ENCODE data around the gene IPO8.

The IPO8 gene

DNA sequence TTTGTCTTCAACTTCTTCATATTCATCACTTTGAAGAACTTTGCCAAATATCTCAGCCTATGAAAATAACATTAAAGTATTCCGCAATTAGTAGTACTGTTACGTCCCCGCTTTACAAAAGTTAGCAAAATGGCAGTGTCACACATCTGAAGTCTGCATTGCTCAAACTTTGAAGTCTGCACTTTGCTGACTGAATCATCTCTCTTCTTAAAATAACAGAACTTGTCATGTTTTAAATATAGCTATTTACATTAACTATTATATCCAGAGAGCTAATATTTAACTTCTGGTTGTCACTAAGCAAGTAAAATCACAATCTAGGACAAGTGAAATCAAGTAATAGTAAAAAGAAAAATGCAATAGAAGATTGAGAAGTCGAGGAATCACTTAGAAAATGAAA, 34.5 kb downstream of the IPO8 start:
- no peak for TF ChIP-seq CTCF (IDR thresholded peaks at IDR 0.05; ENCODE audit: extremely low read depth, insufficient read depth, missing control alignments)
- in situ Hi-C loops (cut with MboI; ENCODE audit: low pct_unique_long_range_greater_than_20kb, low sequenced_read_pairs, unreplicated experiment), result no loop called here
- no peak for DNase-seq (ENCODE audit: low spot score)

- no peak for TF ChIP-seq CTCF (IDR thresholded peaks at IDR 0.05; ENCODE audit: extremely low read depth, insufficient read depth, missing control alignments)
- in situ Hi-C loops (cut with MboI; ENCODE audit: low pct_unique_long_range_greater_than_20kb, low sequenced_read_pairs, unreplicated experiment), result no loop called here
- no peak for DNase-seq (ENCODE audit: low spot score)
Observed at GRCh38 chr12:30652034-30652696, 43.5 kb downstream of the IPO8 start.

DNA sequence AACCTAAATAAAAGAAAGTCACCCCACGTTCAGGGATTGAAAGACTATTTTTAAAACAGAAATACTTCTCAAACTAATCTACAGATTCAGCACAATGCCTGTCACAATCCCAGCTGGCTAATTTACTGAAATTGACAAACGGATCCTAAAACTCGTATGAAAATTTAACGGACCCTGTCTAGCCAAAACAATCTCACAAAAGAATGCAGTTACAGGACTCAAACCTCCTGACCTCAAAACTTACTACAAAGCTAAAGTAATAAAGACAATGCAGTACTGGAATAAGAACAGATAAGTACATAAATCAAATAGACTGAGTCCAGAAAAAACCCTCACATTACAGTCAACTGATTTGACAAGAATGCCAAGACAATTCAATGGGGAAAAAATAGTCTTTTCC, 48.8 kb downstream of the IPO8 start:
- TF ChIP-seq CTCF (IDR thresholded peaks at IDR 0.05; ENCODE audit: extremely low read depth, insufficient read depth, missing control alignments), result no peak
- DNase-seq (ENCODE audit: low spot score), result no peak
- in situ Hi-C loops (cut with MboI; ENCODE audit: low pct_unique_long_range_greater_than_20kb, low sequenced_read_pairs, unreplicated experiment), result no loop called here

DNA sequence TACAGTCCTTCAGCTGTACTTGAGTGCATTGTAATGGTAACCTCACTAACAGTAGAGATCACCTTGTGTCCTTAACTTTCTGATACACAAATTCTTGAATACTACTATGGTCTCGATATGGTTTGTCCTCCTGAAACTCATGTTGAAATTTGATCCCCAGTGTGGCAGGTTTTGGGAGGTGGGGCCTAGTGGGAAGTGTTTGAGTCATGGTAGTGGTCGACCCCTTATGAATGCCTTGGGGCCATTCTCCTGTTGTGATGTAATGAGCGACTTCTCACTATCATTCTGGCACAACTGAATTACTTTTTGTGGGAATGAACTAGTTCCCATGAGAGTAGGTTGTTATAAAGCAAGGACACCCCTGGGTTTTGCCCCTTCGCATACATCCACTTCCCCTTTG, 52.3 kb downstream of the IPO8 start:
- no peak for TF ChIP-seq CTCF (IDR thresholded peaks at IDR 0.05; ENCODE audit: extremely low read depth, insufficient read depth, missing control alignments)
- in situ Hi-C loops (cut with MboI; ENCODE audit: low pct_unique_long_range_greater_than_20kb, low sequenced_read_pairs, unreplicated experiment), result no loop called here
- DNase-seq (ENCODE audit: low spot score), result no peak

DNA sequence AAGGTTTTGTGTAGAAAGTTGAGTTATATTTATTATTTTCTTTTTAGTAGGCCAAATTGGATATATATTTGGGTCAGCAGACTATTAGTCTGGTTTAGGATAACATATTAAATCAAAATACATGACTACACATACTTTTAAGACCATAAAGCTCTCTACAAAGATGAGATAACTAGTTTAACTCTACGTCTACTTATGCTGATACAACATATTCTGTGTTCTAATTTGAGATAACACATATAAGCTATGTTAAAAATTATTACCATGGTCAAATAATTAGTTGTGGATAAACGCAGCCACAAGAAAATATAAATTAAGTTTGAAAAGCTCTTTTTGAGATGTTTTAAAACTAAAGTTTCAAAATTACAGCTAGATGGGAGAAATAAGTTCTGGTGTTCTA, 55.3 kb downstream of the IPO8 start:
- DNase-seq (ENCODE audit: low spot score), result no peak
- TF ChIP-seq CTCF (IDR thresholded peaks at IDR 0.05; ENCODE audit: extremely low read depth, insufficient read depth, missing control alignments), result no peak
- in situ Hi-C loops (cut with MboI; ENCODE audit: low pct_unique_long_range_greater_than_20kb, low sequenced_read_pairs, unreplicated experiment), result no loop called here

- no peak for DNase-seq (ENCODE audit: low spot score)
- in situ Hi-C loops (cut with MboI; ENCODE audit: low pct_unique_long_range_greater_than_20kb, low sequenced_read_pairs, unreplicated experiment), result no loop called here
- TF ChIP-seq CTCF (IDR thresholded peaks at IDR 0.05; ENCODE audit: extremely low read depth, insufficient read depth, missing control alignments), result no peak
Observed at GRCh38 chr12:30635385-30635784, 60.3 kb downstream of the IPO8 start.

All from GM13977 (cell line).